B cell (primary cell): ENCODE data around the gene WFS1. TPM values are rescaled to one million over a fixed set of nuclear protein-coding genes. Genes with fewer than 3 reads are reported as not detected.

ENCODE experiments used
- ATAC-seq: fragments of 200-7000 bp; cut with Tn5 transposase; one replicate; pipeline ENCODE4 v1.10.0; 2021; ENCODE audit warnings: low read depth, mild to moderate bottlenecking, moderate number of reproducible peaks, moderate library complexity
- CTCF ChIA-PET: fragments of 350-600 bp; sonication (Branson Sonifier 250); formaldehyde crosslinking; loops from one replicate; lab custom pipeline; 2021; ENCODE audit warnings: antibody characterized with exemption, inconsistent platforms; lab: Charles Lee
- POLR2A ChIA-PET: fragments of 350-600 bp; sonication (Branson Sonifier 250); formaldehyde crosslinking; loops from one replicate; lab custom pipeline; 2021; ENCODE audit warnings: antibody characterized with exemption; lab: Charles Lee
- DNase-seq: peaks from one replicate; pipeline ENCODE4 v3.0.0; 2013
- H2AFZ ChIP-seq: 2 replicates; pipeline ENCODE4 v1.6.1; 2012; ENCODE audit warnings: mild to moderate bottlenecking, low read depth, low read length; ENCODE audit not compliant: insufficient read depth, poor library complexity, severe bottlenecking
- H3K27ac ChIP-seq, 2 donors: 1 replicate in 1 of 2; 2 replicates in 1 of 2; pipeline ENCODE4 v1.5.1; 2012 to 2013; ENCODE audit warnings: low read length in 2 of 2, mild to moderate bottlenecking in 2 of 2, moderate library complexity in 1 of 2
- H3K27me3 ChIP-seq, 4 experiments: fragments of 200-600 bp in 1 of 4; sonication (generic) in 1 of 4; replicated peaks in 1 of 4; 1 replicate in 2 of 4; 2 replicates in 2 of 4; pipeline versions ENCODE4 v1.6.1 to v1.7.0; 2013 to 2016; ENCODE audit warnings: low read length in 3 of 4, mild to moderate bottlenecking in 2 of 4, mixed read lengths in 1 of 4, moderate library complexity in 1 of 4; ENCODE audit not compliant: insufficient read depth in 4 of 4, control insufficient read depth in 3 of 4; ENCODE audit errors: control extremely low read depth in 1 of 4
- H3K36me3 ChIP-seq, 2 experiments: replicated peaks in 1 of 2; 1 replicate in 1 of 2; 2 replicates in 1 of 2; pipeline versions ENCODE4 v1.6.1 to v1.7.1; 2013; ENCODE audit warnings: low read length in 1 of 2; ENCODE audit not compliant: insufficient read depth in 2 of 2, control insufficient read depth in 1 of 2; ENCODE audit errors: control extremely low read depth in 1 of 2, extremely low read depth in 1 of 2
- H3K4me1 ChIP-seq, 2 donors: fragments of 200-600 bp in 1 of 2; sonication (generic) in 1 of 2; 1 replicate in 1 of 2; 2 replicates in 1 of 2; pipeline versions ENCODE4 v1.5.1 to v1.6.1; 2013 to 2017; ENCODE audit warnings: low read length in 2 of 2; ENCODE audit not compliant: control insufficient read depth in 2 of 2, insufficient read depth in 2 of 2
- H3K4me2 ChIP-seq: replicated peaks from 2 replicates; pipeline ENCODE3; 2012; ENCODE audit warnings: mild to moderate bottlenecking, low read depth, low read length; ENCODE audit not compliant: poor library complexity, severe bottlenecking
- H3K4me3 ChIP-seq, 5 experiments: fragments of 200-600 bp in 1 of 5; sonication (generic) in 1 of 5; 1 replicate in 3 of 5; 2 replicates in 2 of 5; pipeline versions ENCODE4 v1.5.1 to v1.7.0; 2011 to 2016; ENCODE audit warnings: low read length in 4 of 5, mild to moderate bottlenecking in 4 of 5, low read depth in 2 of 5, control low read depth in 1 of 5, moderate library complexity in 1 of 5; ENCODE audit not compliant: insufficient read depth in 1 of 5; ENCODE audit errors: control extremely low read depth in 1 of 5, extremely low read depth in 1 of 5
- H3K79me2 ChIP-seq: fragments of 200-600 bp; sonication (generic); one replicate; pipeline ENCODE4 v1.6.0; 2016; ENCODE audit warnings: low read length; ENCODE audit not compliant: control insufficient read depth, insufficient read depth
- H3K9ac ChIP-seq: fragments of 200-600 bp; sonication (generic); 2 replicates; pipeline ENCODE4 v1.6.1; 2017; ENCODE audit warnings: mild to moderate bottlenecking, low read length, moderate library complexity
- H3K9me3 ChIP-seq, 3 donors: one replicate each; pipeline versions ENCODE4 v1.6.1 to v1.7.1; 2013; ENCODE audit warnings: low read length in 2 of 3; ENCODE audit not compliant: control insufficient read depth in 2 of 3, insufficient read depth in 1 of 3; ENCODE audit errors: control extremely low read depth in 1 of 3
- H4K20me1 ChIP-seq: 2 replicates; pipeline ENCODE4 v1.6.0; 2012; ENCODE audit warnings: mild to moderate bottlenecking, low read length; ENCODE audit not compliant: insufficient read depth, control insufficient read depth, poor library complexity, severe bottlenecking
- H3K27ac Mint-ChIP-seq: one replicate; pipeline ENCODE4 v1.8.0; 2021; ENCODE audit warnings: mixed read lengths
- H3K27me3 Mint-ChIP-seq: one replicate; pipeline ENCODE4 v1.8.0; 2021; ENCODE audit warnings: mixed read lengths
- H3K4me1 Mint-ChIP-seq: one replicate; pipeline ENCODE4 v1.8.0; 2021; ENCODE audit warnings: mixed read lengths
- H3K4me3 Mint-ChIP-seq: one replicate; pipeline ENCODE4 v1.8.0; 2021; ENCODE audit warnings: mixed read lengths
- H3K9me3 Mint-ChIP-seq: one replicate; pipeline ENCODE4 v1.8.0; 2022; ENCODE audit warnings: mixed read lengths; ENCODE audit not compliant: insufficient read depth
- EZH2 ChIP-seq: IDR thresholded peaks from 2 replicates; pipeline ENCODE4 v1.6.1; 2012; ENCODE audit warnings: borderline replicate concordance, low read depth, mild to moderate bottlenecking, moderate library complexity, low read length; ENCODE audit not compliant: insufficient read depth, poor library complexity, severe bottlenecking
- WGBS: methylation state at CpG from one replicate; pipeline ENCODE4 v1.1.5; 2013; ENCODE audit warnings: missing lambda C conversion rate; ENCODE audit not compliant: insufficient coverage; 5-methylcytosine and 5-hydroxymethylcytosine counted together
- intact Hi-C: fragments of 100-400 bp; cut with micrococcal nuclease; formaldehyde crosslinking; loops from one replicate; pipeline ENCODE4 v1.10.0; 2022
- polyA plus RNA-seq: library from polyadenylated mRNA; depleted of rRNA; stranded (reverse); fragments of >200 nt; gene quantifications from 2 replicates; pipeline ENCODE4 v1.2.3, GENCODE V29; 2012
- total RNA-seq, 2 donors: library from RNA; stranded (reverse); fragments of 120-200 nt in 1 of 2; gene quantifications; 1 replicate in 1 of 2; 2 replicates in 1 of 2; pipeline versions ENCODE4 v1.2.3 to v1.2.4, GENCODE V29; 2013 to 2022
- TF ChIP-seq, protein P1 (sequence below): fragments of 200-600 bp; IDR thresholded peaks from one replicate; pipeline ENCODE4 v1.8.0; 2022; ENCODE audit warnings: antibody characterized with exemption, mild to moderate bottlenecking

Gene WFS1
- total and polyA plus RNA-seq, 2 donors (not counting 1 experiment from before 2014, with no cell fraction given), result 5.8 to 6.7 TPM

- no peak overlapping the region for H3K4me2 ChIP-seq
- H4K20me1 ChIP-seq, result no peaks in the 10 kb centered on the region
- ATAC-seq (no peak), DNase-seq (no peak)
- H3K27me3 Mint-ChIP-seq, result peaks cover 18% of the 10 kb centered on the region
- TF ChIP-seq, protein P1, sequence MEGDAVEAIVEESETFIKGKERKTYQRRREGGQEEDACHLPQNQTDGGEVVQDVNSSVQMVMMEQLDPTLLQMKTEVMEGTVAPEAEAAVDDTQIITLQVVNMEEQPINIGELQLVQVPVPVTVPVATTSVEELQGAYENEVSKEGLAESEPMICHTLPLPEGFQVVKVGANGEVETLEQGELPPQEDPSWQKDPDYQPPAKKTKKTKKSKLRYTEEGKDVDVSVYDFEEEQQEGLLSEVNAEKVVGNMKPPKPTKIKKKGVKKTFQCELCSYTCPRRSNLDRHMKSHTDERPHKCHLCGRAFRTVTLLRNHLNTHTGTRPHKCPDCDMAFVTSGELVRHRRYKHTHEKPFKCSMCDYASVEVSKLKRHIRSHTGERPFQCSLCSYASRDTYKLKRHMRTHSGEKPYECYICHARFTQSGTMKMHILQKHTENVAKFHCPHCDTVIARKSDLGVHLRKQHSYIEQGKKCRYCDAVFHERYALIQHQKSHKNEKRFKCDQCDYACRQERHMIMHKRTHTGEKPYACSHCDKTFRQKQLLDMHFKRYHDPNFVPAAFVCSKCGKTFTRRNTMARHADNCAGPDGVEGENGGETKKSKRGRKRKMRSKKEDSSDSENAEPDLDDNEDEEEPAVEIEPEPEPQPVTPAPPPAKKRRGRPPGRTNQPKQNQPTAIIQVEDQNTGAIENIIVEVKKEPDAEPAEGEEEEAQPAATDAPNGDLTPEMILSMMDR, result no peak
- no peak for TF ChIP-seq EZH2
- 89% methylated on average over 10 of the region's 16 CpGs for WGBS
- H3K9ac ChIP-seq, result no peak overlapping the region
- H3K4me3 ChIP-seq, result no peak overlapping the region
- H3K27me3 ChIP-seq, result peaks cover 0 to 8% (median 0%) of the 10 kb centered on the region in 4 experiments
- no peaks in the 10 kb centered on the region for H3K4me1 ChIP-seq
- H3K36me3 ChIP-seq, result no peaks in the 10 kb centered on the region
- H2AFZ ChIP-seq, result no peak overlapping the region
- no peak overlapping the region for H3K27ac Mint-ChIP-seq
- H3K9me3 ChIP-seq, result peaks cover 0 to 6% (median 0%) of the 10 kb centered on the region in 3 donors
- intact Hi-C loops, result no loop called here
- no peaks in the 10 kb centered on the region for H3K4me1 Mint-ChIP-seq
- H3K9me3 Mint-ChIP-seq, result no peaks in the 10 kb centered on the region
- no peak overlapping the region for H3K4me3 Mint-ChIP-seq
- ChIA-PET POLR2A (no interaction called here), CTCF (no interaction called here)
- H3K79me2 ChIP-seq, result no peaks in the 10 kb centered on the region
- no peak overlapping the region for H3K27ac ChIP-seq
Measured at GRCh38 chr4:6228158-6229067, 41.2 kb upstream of the WFS1 start.

DNA sequence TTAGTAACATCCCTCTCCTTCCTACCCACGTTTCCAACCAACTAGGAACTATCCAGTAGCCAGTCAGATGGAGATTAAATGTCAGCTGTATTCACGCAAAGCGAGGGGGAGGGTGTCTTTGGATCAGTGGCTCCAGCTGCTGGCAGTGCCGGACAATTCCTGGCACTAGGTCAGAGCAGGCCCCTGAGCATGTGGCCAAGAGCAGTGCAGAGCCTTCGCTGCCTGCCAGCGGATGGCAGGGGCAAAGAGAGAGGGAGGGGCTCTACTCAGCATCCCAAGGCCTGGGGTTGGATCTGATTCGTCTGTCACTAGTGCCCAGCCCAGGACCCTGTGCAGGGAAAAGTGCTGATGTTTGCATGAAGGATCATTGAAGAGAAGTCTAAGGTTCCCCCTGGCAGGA lies 40.6 kb upstream of the WFS1 start:
- Histone ChIP-seq H3K4me3 (no peak overlapping the region), H3K4me2 (no peak overlapping the region), H4K20me1 (no peaks in the 10 kb centered on the region), H3K36me3 (no peaks in the 10 kb centered on the region), H3K4me1 (no peaks in the 10 kb centered on the region), H3K27ac (no peak overlapping the region), H3K27me3 (peaks cover 0 to 7% (median 0%) of the 10 kb centered on the region in 4 experiments), H3K9ac (no peak overlapping the region), H2AFZ (no peak overlapping the region), H3K79me2 (no peaks in the 10 kb centered on the region), H3K9me3 (peaks cover 0 to 6% (median 0%) of the 10 kb centered on the region in 3 donors)
- ChIA-PET POLR2A (no interaction called here), CTCF (no interaction called here)
- TF ChIP-seq, protein P1, result no peak
- TF ChIP-seq EZH2, result no peak
- 85% methylated on average over 6 of the region's 7 CpGs for WGBS
- DNase-seq (no peak), ATAC-seq (no peak)
- no peak overlapping the region for H3K4me3 Mint-ChIP-seq
- peaks cover 11% of the 10 kb centered on the region for H3K27me3 Mint-ChIP-seq
- H3K4me1 Mint-ChIP-seq, result no peaks in the 10 kb centered on the region
- H3K27ac Mint-ChIP-seq, result no peak overlapping the region
- intact Hi-C loops, result no loop called here
- no peaks in the 10 kb centered on the region for H3K9me3 Mint-ChIP-seq
